ENCODE data around the gene RTN4RL2. TPM values are rescaled to one million over a fixed set of nuclear protein-coding genes. Genes with fewer than 3 reads are reported as not detected.

The RTN4RL2 gene
- total RNA-seq, 1 experiment from 2014 or later: 5.5 TPM

GRCh38 chr11:57461841-57462489 is 1.6 kb downstream of the RTN4RL2 start:
- POLR2A ChIA-PET: no interaction called here
- no peak for TF ChIP-seq CTCF (IDR thresholded peaks at IDR 0.05; ENCODE audit: insufficient read depth in 1 of 2, low read depth in 1 of 2, low read length in 1 of 2, severe bottlenecking in 1 of 2, unreplicated experiment in 1 of 2)
- Histone ChIP-seq H3K36me3 (ENCODE audit: control insufficient read depth, insufficient read depth, low read length) (no peaks in the 10 kb centered on the region), H3K9me3 (no peaks in the 10 kb centered on the region), H3K4me3 (ENCODE audit: low read depth, low read length) (no peak overlapping the region), H3K27me3 (replicated peaks; ENCODE audit: control insufficient read depth, insufficient read depth, low read length) (peaks cover 3% of the 10 kb centered on the region; the same call in 1 of the 2 replicates), H3K4me1 (peaks cover 19% of the 10 kb centered on the region)
- no peaks in the 10 kb centered on the region for H3K9me3 Mint-ChIP-seq (ENCODE audit: unreplicated experiment)
- H3K27ac Mint-ChIP-seq (ENCODE audit: unreplicated experiment): no peak overlapping the region
- CTCF ChIA-PET: interaction anchor here (2.0 kb wide), 1 partner anchor 116 kb away, joined by 7 read pairs; no protein-coding TSS in a partner anchor
- intact Hi-C loops (cut with micrococcal nuclease; ENCODE audit: unreplicated experiment): no loop called here
- no TSS peak for BruUV-seq (replicated peaks)
- H3K4me3 Mint-ChIP-seq (ENCODE audit: unreplicated experiment): peak overlapping the region; percentile 85
- DNase-seq: no peak
- H3K4me1 Mint-ChIP-seq (ENCODE audit: low read depth, unreplicated experiment): peaks cover 16% of the 10 kb centered on the region
- peaks cover 15% of the 10 kb centered on the region for H3K27me3 Mint-ChIP-seq (ENCODE audit: insufficient read depth, unreplicated experiment)
- peaks cover 9% of the 10 kb centered on the region for H3K36me3 Mint-ChIP-seq (ENCODE audit: insufficient read depth, unreplicated experiment)

DNA sequence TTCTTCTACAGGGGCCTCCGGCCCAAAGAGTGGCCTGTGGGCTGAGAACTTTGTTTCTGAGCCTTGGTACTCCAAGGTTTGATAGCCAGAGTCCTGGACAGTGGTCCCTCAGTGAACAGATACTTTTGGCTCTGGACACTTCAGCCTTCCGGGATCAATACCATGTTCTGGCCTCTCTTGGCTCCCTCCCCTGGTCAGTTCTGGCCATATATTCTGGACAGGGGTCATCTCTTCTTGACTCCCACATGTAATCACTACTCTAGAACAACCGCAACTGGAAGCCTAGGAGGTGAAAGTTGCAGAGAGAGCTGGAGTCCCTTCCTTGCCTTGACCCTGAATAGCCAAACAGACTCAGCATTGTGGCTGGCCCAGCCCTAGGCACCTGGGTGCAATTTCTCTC is 2.3 kb downstream of the RTN4RL2 start:
- no peaks in the 10 kb centered on the region for H3K9me3 Mint-ChIP-seq (ENCODE audit: unreplicated experiment)
- peaks cover 3% of the 10 kb centered on the region; the same call in 1 of the 2 replicates for H3K27me3 ChIP-seq (replicated peaks; ENCODE audit: control insufficient read depth, insufficient read depth, low read length)
- H3K4me3 ChIP-seq (ENCODE audit: low read depth, low read length): no peak overlapping the region
- H3K4me3 Mint-ChIP-seq (ENCODE audit: unreplicated experiment): peak overlapping the region; percentile 5
- no peaks in the 10 kb centered on the region for H3K9me3 ChIP-seq
- CTCF ChIA-PET: interaction anchor here (0.8 kb wide), 1 partner anchor 29 kb away, joined by 4 read pairs; no protein-coding TSS in a partner anchor
- peaks cover 15% of the 10 kb centered on the region for H3K27me3 Mint-ChIP-seq (ENCODE audit: insufficient read depth, unreplicated experiment)
- H3K36me3 Mint-ChIP-seq (ENCODE audit: insufficient read depth, unreplicated experiment): peaks cover 9% of the 10 kb centered on the region
- H3K4me1 ChIP-seq: peaks cover 17% of the 10 kb centered on the region
- peaks cover 13% of the 10 kb centered on the region for H3K4me1 Mint-ChIP-seq (ENCODE audit: low read depth, unreplicated experiment)
- H3K27ac Mint-ChIP-seq (ENCODE audit: unreplicated experiment): no peak overlapping the region
- no peak for TF ChIP-seq CTCF (IDR thresholded peaks at IDR 0.05; ENCODE audit: insufficient read depth in 1 of 2, low read depth in 1 of 2, low read length in 1 of 2, severe bottlenecking in 1 of 2, unreplicated experiment in 1 of 2)
- intact Hi-C loops (cut with micrococcal nuclease; ENCODE audit: unreplicated experiment): no loop called here
- no peaks in the 10 kb centered on the region for H3K36me3 ChIP-seq (ENCODE audit: control insufficient read depth, insufficient read depth, low read length)
- no peak for DNase-seq
- no TSS peak for BruUV-seq (replicated peaks)
- POLR2A ChIA-PET: no interaction called here

GRCh38 chr11:57463671-57464538 is 3.6 kb downstream of the RTN4RL2 start:
- H3K4me3 ChIP-seq (ENCODE audit: low read depth, low read length): no peak overlapping the region
- Mint-ChIP-seq H3K36me3 (ENCODE audit: insufficient read depth, unreplicated experiment) (peaks cover 9% of the 10 kb centered on the region), H3K4me3 (ENCODE audit: unreplicated experiment) (no peak overlapping the region), H3K9me3 (ENCODE audit: unreplicated experiment) (no peaks in the 10 kb centered on the region), H3K4me1 (ENCODE audit: low read depth, unreplicated experiment) (peaks cover 8% of the 10 kb centered on the region), H3K27ac (ENCODE audit: unreplicated experiment) (no peak overlapping the region), H3K27me3 (ENCODE audit: insufficient read depth, unreplicated experiment) (peaks cover 11% of the 10 kb centered on the region)
- H3K27me3 ChIP-seq (replicated peaks; ENCODE audit: control insufficient read depth, insufficient read depth, low read length): peaks cover under 1% of the 10 kb centered on the region; the same call in 1 of the 2 replicates
- H3K36me3 ChIP-seq (ENCODE audit: control insufficient read depth, insufficient read depth, low read length): no peaks in the 10 kb centered on the region
- POLR2A ChIA-PET: interaction anchor here (0.6 kb wide), 2 partner anchors 120 to 130 kb away, joined by 3 to 4 read pairs; no protein-coding TSS in a partner anchor
- peaks cover 7% of the 10 kb centered on the region for H3K4me1 ChIP-seq
- intact Hi-C loops (cut with micrococcal nuclease; ENCODE audit: unreplicated experiment): no loop called here
- no peak for DNase-seq
- TF ChIP-seq CTCF (IDR thresholded peaks at IDR 0.05; ENCODE audit: insufficient read depth in 1 of 2, low read depth in 1 of 2, low read length in 1 of 2, severe bottlenecking in 1 of 2, unreplicated experiment in 1 of 2): no peak
- CTCF ChIA-PET: interaction anchor here (0.6 to 2.0 kb wide), 2 partner anchors 13 to 330 kb away, joined by 3 to 5 read pairs; no protein-coding TSS in a partner anchor
- BruUV-seq (replicated peaks): no TSS peak
- no peaks in the 10 kb centered on the region for H3K9me3 ChIP-seq
